Peyer's patch (tissue), 4 donors: ENCODE data around the gene STIMATE. TPM values are rescaled to one million over a fixed set of nuclear protein-coding genes. Genes with fewer than 3 reads are reported as not detected.

Experiments
- DNase-seq, 3 donors: peaks; one replicate each; pipeline ENCODE4 v3.0.0-alpha.2; 2017 to 2019
- H3K27ac ChIP-seq, 4 donors: fragments of 200-600 bp; sonication (generic); one replicate each; pipeline ENCODE4 v1.5.1; 2016 to 2019
- H3K27me3 ChIP-seq, 2 donors: fragments of 200-600 bp; sonication (generic); one replicate each; pipeline ENCODE4 v1.5.1; 2019
- H3K36me3 ChIP-seq, 3 donors: fragments of 200-600 bp; sonication (generic); one replicate each; pipeline ENCODE4 v1.5.1; 2016 to 2019
- H3K4me1 ChIP-seq, 4 donors: fragments of 200-600 bp; sonication (generic); one replicate each; pipeline ENCODE4 v1.5.1; 2016 to 2019
- H3K4me3 ChIP-seq, 4 donors: fragments of 200-600 bp; sonication (generic); 1 replicate in 3 of 4; 2 replicates in 1 of 4; pipeline ENCODE4 v1.5.1; 2016 to 2019; ENCODE audit warnings: mild to moderate bottlenecking in 1 of 4
- H3K9me3 ChIP-seq, 4 donors: fragments of 200-600 bp; sonication (generic); one replicate each; pipeline ENCODE4 v1.5.1; 2016 to 2019; ENCODE audit warnings: mild to moderate bottlenecking in 1 of 4
- CTCF ChIP-seq, 6 experiments: fragments of 450-650 bp in 4 of 6; fragments of 200-600 bp in 2 of 6; sonication (generic) in 1 of 6; IDR thresholded peaks; one replicate each; pipeline ENCODE4 v1.5.1; 2017 to 2019; ENCODE audit warnings: antibody characterized with exemption in 6 of 6, mild to moderate bottlenecking in 3 of 6, moderate library complexity in 1 of 6
- POLR2A ChIP-seq, 2 donors: fragments of 450-650 bp; IDR thresholded peaks; one replicate each; pipeline ENCODE4 v1.5.1; 2017; ENCODE audit warnings: antibody characterized with exemption in 2 of 2, mild to moderate bottlenecking in 2 of 2, moderate library complexity in 2 of 2
- total RNA-seq, 4 donors: library from RNA; depleted of rRNA; stranded (reverse); fragments of >200 nt; gene quantifications; one replicate each; pipeline ENCODE4 v1.1.0, GENCODE V29; 2016

Gene STIMATE
- total RNA-seq, 4 donors from 2014 or later, result 16.1 to 91.6 (median 17.0) TPM

- Histone ChIP-seq H3K36me3 (peaks cover 0 to 6% (median 0%) of the 10 kb centered on the region in 3 donors), H3K9me3 (no peaks in the 10 kb centered on the region), H3K4me1 (no peaks in the 10 kb centered on the region), H3K4me3 (no peak overlapping the region), H3K27ac (no peak overlapping the region), H3K27me3 (no peaks in the 10 kb centered on the region)
- no peak for DNase-seq
- TF ChIP-seq POLR2A (IDR thresholded peaks at IDR 0.05) (no peak), CTCF (IDR thresholded peaks at IDR 0.05) (no peak)
Observed at GRCh38 chr3:52881871-52882270, 15.5 kb downstream of the STIMATE start.

- Histone ChIP-seq H3K9me3 (no peaks in the 10 kb centered on the region), H3K4me3 (no peak overlapping the region), H3K27ac (no peak overlapping the region), H3K4me1 (no peaks in the 10 kb centered on the region), H3K36me3 (peaks cover 0 to 4% (median 0%) of the 10 kb centered on the region in 3 donors), H3K27me3 (no peaks in the 10 kb centered on the region)
- TF ChIP-seq POLR2A (IDR thresholded peaks at IDR 0.05) (no peak), CTCF (IDR thresholded peaks at IDR 0.05) (no peak)
- DNase-seq, result no peak
Observed at GRCh38 chr3:52880474-52880873, 16.9 kb downstream of the STIMATE start.

GRCh38 chr3:52880047-52880446 is 17.3 kb downstream of the STIMATE start:
- TF ChIP-seq CTCF (IDR thresholded peaks at IDR 0.05), result no peak
- TF ChIP-seq POLR2A (IDR thresholded peaks at IDR 0.05), result no peak
- no peak for DNase-seq

GRCh38 chr3:52879581-52879980 is 17.8 kb downstream of the STIMATE start:
- peaks cover 0 to 4% (median 0%) of the 10 kb centered on the region in 4 donors for H3K4me1 ChIP-seq
- no peak overlapping the region for H3K4me3 ChIP-seq
- H3K36me3 ChIP-seq, result no peaks in the 10 kb centered on the region
- no peaks in the 10 kb centered on the region for H3K9me3 ChIP-seq
- no peak for TF ChIP-seq POLR2A (IDR thresholded peaks at IDR 0.05)
- DNase-seq, result no peak
- H3K27ac ChIP-seq, result no peak overlapping the region
- H3K27me3 ChIP-seq, result no peaks in the 10 kb centered on the region

More at GRCh38 chr3:52880047-52880446, 17.3 kb downstream of the STIMATE start:
- Histone ChIP-seq H3K9me3 (no peaks in the 10 kb centered on the region), H3K4me1 (no peaks in the 10 kb centered on the region), H3K27me3 (no peaks in the 10 kb centered on the region), H3K27ac (no peak overlapping the region), H3K36me3 (no peaks in the 10 kb centered on the region), H3K4me3 (no peak overlapping the region)

- no peaks in the 10 kb centered on the region for H3K36me3 ChIP-seq
- H3K4me3 ChIP-seq, result no peak overlapping the region
- peaks cover 0 to 9% (median 0%) of the 10 kb centered on the region in 4 donors for H3K4me1 ChIP-seq
- H3K9me3 ChIP-seq, result no peaks in the 10 kb centered on the region
- DNase-seq, result no peak
- H3K27ac ChIP-seq, result no peak overlapping the region
- no peaks in the 10 kb centered on the region for H3K27me3 ChIP-seq
- TF ChIP-seq POLR2A (IDR thresholded peaks at IDR 0.05), result no peak
- no peak for TF ChIP-seq CTCF (IDR thresholded peaks at IDR 0.05)
Observed at GRCh38 chr3:52879090-52879489, 18.3 kb downstream of the STIMATE start.

GRCh38 chr3:52877085-52877484 is 20.3 kb downstream of the STIMATE start:
- Histone ChIP-seq H3K36me3 (no peaks in the 10 kb centered on the region), H3K27ac (no peak overlapping the region), H3K4me1 (peaks cover 0 to 9% (median 0%) of the 10 kb centered on the region in 4 donors), H3K4me3 (no peak overlapping the region), H3K9me3 (no peaks in the 10 kb centered on the region), H3K27me3 (no peaks in the 10 kb centered on the region)
- DNase-seq, result no peak
- TF ChIP-seq CTCF (IDR thresholded peaks at IDR 0.05), result no peak
- TF ChIP-seq POLR2A (IDR thresholded peaks at IDR 0.05), result no peak
